ENCODE measurements around the gene PKN2.

The PKN2 gene

DNA sequence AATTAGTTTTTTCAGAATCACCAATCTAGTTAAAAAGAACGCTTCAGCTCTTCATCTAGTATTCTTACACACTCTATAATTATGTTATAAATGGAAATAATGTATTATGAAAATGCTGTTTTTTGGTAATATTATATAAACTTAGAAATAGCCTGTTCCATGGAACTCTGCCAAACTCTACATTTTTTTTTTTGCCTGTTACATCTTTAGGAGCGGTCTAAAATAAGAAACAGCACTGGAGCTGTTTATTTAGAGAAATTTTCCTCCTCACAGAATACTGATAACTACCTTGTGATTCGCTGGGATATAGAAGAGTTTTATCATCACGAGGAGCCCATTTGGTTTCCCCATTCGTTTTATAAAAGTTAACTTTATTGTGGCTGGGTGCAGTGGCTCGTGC is 58.5 kb downstream of the PKN2 start:
- ATAC-seq (ENCODE audit: insufficient read depth, low read depth) = no peak
- H4K20me1 ChIP-seq (ENCODE audit: insufficient read depth, low read length) = peaks cover 10% of the 10 kb centered on the region
- H3K4me2 ChIP-seq (ENCODE audit: insufficient read depth, low read length) = no peak overlapping the region
- H2AFZ ChIP-seq (ENCODE audit: low read depth, low read length) = no peak overlapping the region
- H3K4me1 ChIP-seq (ENCODE audit: insufficient read depth, low read length) = no peaks in the 10 kb centered on the region
- peaks cover 32% of the 10 kb centered on the region for H3K79me2 ChIP-seq (ENCODE audit: insufficient read depth, low read length)
- H3K27ac ChIP-seq (ENCODE audit: low read length) = no peak overlapping the region
- no peak overlapping the region for H3K9ac ChIP-seq (ENCODE audit: low read depth, low read length)
- no peaks in the 10 kb centered on the region for H3K27me3 ChIP-seq (ENCODE audit: insufficient read depth, low read length, poor library complexity)
- H3K9me3 ChIP-seq (ENCODE audit: insufficient read depth, low read length, severe bottlenecking) = no peaks in the 10 kb centered on the region
- DNase-seq = no peak
- no peak overlapping the region for H3K4me3 ChIP-seq (ENCODE audit: low read depth in 1 of 2, low read length in 2 of 2)
- no peak for TF ChIP-seq EZH2 (IDR thresholded peaks at IDR 0.05; ENCODE audit: borderline replicate concordance, low read depth, low read length, severe bottlenecking)
- TF ChIP-seq, protein P1, sequence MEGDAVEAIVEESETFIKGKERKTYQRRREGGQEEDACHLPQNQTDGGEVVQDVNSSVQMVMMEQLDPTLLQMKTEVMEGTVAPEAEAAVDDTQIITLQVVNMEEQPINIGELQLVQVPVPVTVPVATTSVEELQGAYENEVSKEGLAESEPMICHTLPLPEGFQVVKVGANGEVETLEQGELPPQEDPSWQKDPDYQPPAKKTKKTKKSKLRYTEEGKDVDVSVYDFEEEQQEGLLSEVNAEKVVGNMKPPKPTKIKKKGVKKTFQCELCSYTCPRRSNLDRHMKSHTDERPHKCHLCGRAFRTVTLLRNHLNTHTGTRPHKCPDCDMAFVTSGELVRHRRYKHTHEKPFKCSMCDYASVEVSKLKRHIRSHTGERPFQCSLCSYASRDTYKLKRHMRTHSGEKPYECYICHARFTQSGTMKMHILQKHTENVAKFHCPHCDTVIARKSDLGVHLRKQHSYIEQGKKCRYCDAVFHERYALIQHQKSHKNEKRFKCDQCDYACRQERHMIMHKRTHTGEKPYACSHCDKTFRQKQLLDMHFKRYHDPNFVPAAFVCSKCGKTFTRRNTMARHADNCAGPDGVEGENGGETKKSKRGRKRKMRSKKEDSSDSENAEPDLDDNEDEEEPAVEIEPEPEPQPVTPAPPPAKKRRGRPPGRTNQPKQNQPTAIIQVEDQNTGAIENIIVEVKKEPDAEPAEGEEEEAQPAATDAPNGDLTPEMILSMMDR (IDR thresholded peaks at IDR 0.05; ENCODE audit: borderline replicate concordance, extremely low read depth, low read length, poor library complexity, severe bottlenecking) = no peak
- H3K36me3 ChIP-seq (ENCODE audit: insufficient read depth, low read length) = peaks cover 46% of the 10 kb centered on the region; the same call in 1 of the 2 replicates

DNA sequence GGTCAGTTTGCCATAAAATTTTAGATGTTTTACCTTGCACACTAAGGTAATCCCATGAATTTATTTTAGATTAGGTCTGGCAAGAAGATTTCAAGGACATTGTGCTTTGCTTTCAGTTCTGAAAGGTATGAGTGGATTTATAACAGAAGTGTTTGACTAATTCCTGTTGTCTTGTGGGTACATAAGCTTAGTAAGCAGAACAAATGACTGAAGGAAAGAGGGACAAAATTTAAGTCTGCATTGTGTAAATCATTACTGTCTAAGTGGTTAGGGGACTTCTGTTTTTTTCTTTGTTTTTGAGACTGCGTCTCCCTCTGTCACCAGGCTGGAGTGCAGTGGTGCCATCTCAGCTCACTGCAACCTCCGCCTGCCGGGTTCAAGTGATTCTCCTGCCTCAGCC is 60.1 kb downstream of the PKN2 start:
- Histone ChIP-seq H3K4me1 (ENCODE audit: insufficient read depth, low read length) (no peaks in the 10 kb centered on the region), H3K36me3 (ENCODE audit: insufficient read depth, low read length) (peaks cover 46% of the 10 kb centered on the region; the same call in 1 of the 2 replicates), H3K4me2 (ENCODE audit: insufficient read depth, low read length) (no peak overlapping the region), H3K79me2 (ENCODE audit: insufficient read depth, low read length) (peaks cover 16% of the 10 kb centered on the region), H4K20me1 (ENCODE audit: insufficient read depth, low read length) (no peaks in the 10 kb centered on the region), H2AFZ (ENCODE audit: low read depth, low read length) (no peak overlapping the region), H3K4me3 (ENCODE audit: low read depth in 1 of 2, low read length in 2 of 2) (no peak overlapping the region), H3K9me3 (ENCODE audit: insufficient read depth, low read length, severe bottlenecking) (no peaks in the 10 kb centered on the region), H3K27ac (ENCODE audit: low read length) (no peak overlapping the region), H3K9ac (ENCODE audit: low read depth, low read length) (no peak overlapping the region), H3K27me3 (ENCODE audit: insufficient read depth, low read length, poor library complexity) (no peaks in the 10 kb centered on the region)
- ATAC-seq (ENCODE audit: insufficient read depth, low read depth) (no peak), DNase-seq (no peak)
- TF ChIP-seq, protein P1 (IDR thresholded peaks at IDR 0.05; ENCODE audit: borderline replicate concordance, extremely low read depth, low read length, poor library complexity, severe bottlenecking) = no peak
- no peak for TF ChIP-seq EZH2 (IDR thresholded peaks at IDR 0.05; ENCODE audit: borderline replicate concordance, low read depth, low read length, severe bottlenecking)

DNA sequence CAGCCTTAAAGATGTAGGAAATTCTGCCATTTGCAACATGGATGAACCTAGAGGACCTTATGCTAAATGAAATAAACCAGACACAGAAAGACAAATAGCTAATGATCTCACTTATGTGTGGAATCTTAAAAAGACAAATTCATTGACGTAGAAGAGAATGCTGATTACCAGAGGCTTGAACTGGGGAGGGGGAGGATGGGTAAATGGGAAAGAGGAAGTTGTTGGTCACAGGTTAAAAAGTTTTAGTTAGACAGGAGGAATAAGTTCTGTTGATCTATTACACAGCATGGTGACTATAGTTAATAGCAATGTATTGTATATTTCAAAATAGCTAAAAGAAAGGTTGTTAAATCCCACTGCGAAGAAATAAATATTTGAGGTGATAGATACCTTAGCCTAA is 62.8 kb downstream of the PKN2 start:
- Histone ChIP-seq H3K27ac (ENCODE audit: low read length) (no peak overlapping the region), H3K4me2 (ENCODE audit: insufficient read depth, low read length) (no peak overlapping the region), H3K36me3 (ENCODE audit: insufficient read depth, low read length) (peaks cover 37% of the 10 kb centered on the region; the same call in 1 of the 2 replicates), H3K9ac (ENCODE audit: low read depth, low read length) (no peak overlapping the region), H3K4me3 (ENCODE audit: low read depth in 1 of 2, low read length in 2 of 2) (no peak overlapping the region), H3K79me2 (ENCODE audit: insufficient read depth, low read length) (peaks cover 5% of the 10 kb centered on the region; the same call in 1 of the 2 replicates), H3K4me1 (ENCODE audit: insufficient read depth, low read length) (no peaks in the 10 kb centered on the region), H3K9me3 (ENCODE audit: insufficient read depth, low read length, severe bottlenecking) (no peaks in the 10 kb centered on the region), H3K27me3 (ENCODE audit: insufficient read depth, low read length, poor library complexity) (no peaks in the 10 kb centered on the region), H4K20me1 (ENCODE audit: insufficient read depth, low read length) (no peaks in the 10 kb centered on the region), H2AFZ (ENCODE audit: low read depth, low read length) (no peak overlapping the region)
- TF ChIP-seq EZH2 (IDR thresholded peaks at IDR 0.05; ENCODE audit: borderline replicate concordance, low read depth, low read length, severe bottlenecking) = no peak
- TF ChIP-seq, protein P1 (IDR thresholded peaks at IDR 0.05; ENCODE audit: borderline replicate concordance, extremely low read depth, low read length, poor library complexity, severe bottlenecking) = no peak
- DNase-seq (no peak), ATAC-seq (ENCODE audit: insufficient read depth, low read depth) (no peak)

DNA sequence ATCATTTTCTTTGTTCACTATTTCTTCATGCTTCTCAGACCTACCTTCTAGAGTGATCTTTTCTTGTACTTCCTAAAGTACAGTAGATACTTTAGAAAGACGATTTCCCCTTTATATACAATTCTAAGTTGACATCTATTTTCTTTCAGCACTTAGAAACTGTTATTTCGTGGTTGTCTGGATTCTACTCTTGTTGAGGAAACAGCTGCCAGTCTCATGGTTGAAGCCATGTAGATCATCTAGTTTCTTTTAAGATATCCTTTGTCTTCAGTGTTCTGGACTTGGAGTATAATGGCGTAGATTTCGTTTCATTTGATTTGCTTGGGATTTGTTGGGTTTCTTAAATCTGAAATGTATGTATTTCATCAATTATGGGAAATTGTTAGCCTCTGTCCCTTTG is 67.6 kb downstream of the PKN2 start:
- DNase-seq = no peak
- Histone ChIP-seq H3K9me3 (ENCODE audit: insufficient read depth, low read length, severe bottlenecking) (no peaks in the 10 kb centered on the region), H3K9ac (ENCODE audit: low read depth, low read length) (no peak overlapping the region), H2AFZ (ENCODE audit: low read depth, low read length) (no peak overlapping the region), H3K36me3 (ENCODE audit: insufficient read depth, low read length) (peaks cover 11% of the 10 kb centered on the region), H3K27me3 (ENCODE audit: insufficient read depth, low read length, poor library complexity) (no peaks in the 10 kb centered on the region), H3K79me2 (ENCODE audit: insufficient read depth, low read length) (peaks cover 12% of the 10 kb centered on the region), H3K4me1 (ENCODE audit: insufficient read depth, low read length) (no peaks in the 10 kb centered on the region), H3K4me2 (ENCODE audit: insufficient read depth, low read length) (no peak overlapping the region), H3K4me3 (ENCODE audit: low read depth in 1 of 2, low read length in 2 of 2) (no peak overlapping the region), H4K20me1 (ENCODE audit: insufficient read depth, low read length) (no peaks in the 10 kb centered on the region), H3K27ac (ENCODE audit: low read length) (no peak overlapping the region)
- no peak for TF ChIP-seq EZH2 (IDR thresholded peaks at IDR 0.05; ENCODE audit: borderline replicate concordance, low read depth, low read length, severe bottlenecking)
- TF ChIP-seq, protein P1 (IDR thresholded peaks at IDR 0.05; ENCODE audit: borderline replicate concordance, extremely low read depth, low read length, poor library complexity, severe bottlenecking) = no peak
- peak; percentile 54; the same call in 1 of the 3 replicates for ATAC-seq (ENCODE audit: insufficient read depth, low read depth)

All from DND-41 (cell line).